NCI-H1930 (cell line): Measurements from ENCODE around the gene PTPRD.
A peak's percentile ranks its signal among the peaks of the same experiment; 100 is the strongest.

ENCODE experiments used
- DNase-seq, 2 experiments: peaks; one replicate each; lab custom pipeline; 2025; lab: John Stamatoyannopoulos, UW

Gene PTPRD

GRCh38 chr9:8779478-8779877, 1833.3 kb downstream of the PTPRD start:
- no peak for DNase-seq

- no peak for DNase-seq
These were observed 1834.4 kb downstream of the PTPRD start for GRCh38 chr9:8778356-8778755.

- DNase-seq, result no peak
These were observed 1840.5 kb downstream of the PTPRD start for GRCh38 chr9:8772302-8772701.

- no peak for DNase-seq
These were observed 1843.6 kb downstream of the PTPRD start for GRCh38 chr9:8769153-8769552.

GRCh38 chr9:8766096-8766495, 1846.7 kb downstream of the PTPRD start:
- no peak for DNase-seq

- no peak for DNase-seq
These were observed 1848.8 kb downstream of the PTPRD start for GRCh38 chr9:8764051-8764450.

- no peak for DNase-seq
These were observed 1850.2 kb downstream of the PTPRD start for GRCh38 chr9:8762479-8763085.

- no peak for DNase-seq
These were observed 1852.6 kb downstream of the PTPRD start for GRCh38 chr9:8760000-8760767.

GRCh38 chr9:8757881-8758280, 1854.9 kb downstream of the PTPRD start:
- no peak for DNase-seq

GRCh38 chr9:8754751-8755150, 1858.1 kb downstream of the PTPRD start:
- DNase-seq, result no peak

- DNase-seq, result no peak
These were observed 1861.3 kb downstream of the PTPRD start for GRCh38 chr9:8751406-8751930.

GRCh38 chr9:8750639-8751051, 1862.2 kb downstream of the PTPRD start:
- DNase-seq, result no peak

GRCh38 chr9:8745347-8745746, 1867.5 kb downstream of the PTPRD start:
- no peak for DNase-seq

GRCh38 chr9:8738945-8739344, 1873.9 kb downstream of the PTPRD start:
- no peak for DNase-seq

GRCh38 chr9:8736805-8737204, 1876.0 kb downstream of the PTPRD start:
- no peak for DNase-seq

GRCh38 chr9:8734760-8735159, 1878.0 kb downstream of the PTPRD start:
- DNase-seq, result no peak

- DNase-seq, result peak; percentile 65 to 76
These were observed 1879.5 kb downstream of the PTPRD start for GRCh38 chr9:8733131-8733954.

- DNase-seq, result no peak
These were observed 1880.3 kb downstream of the PTPRD start for GRCh38 chr9:8732367-8733075.

- no peak for DNase-seq
These were observed 1882.2 kb downstream of the PTPRD start for GRCh38 chr9:8730618-8731017.

- no peak for DNase-seq
These were observed 1883.9 kb downstream of the PTPRD start for GRCh38 chr9:8728910-8729309.

GRCh38 chr9:8727191-8727590, 1885.6 kb downstream of the PTPRD start:
- DNase-seq, result no peak

- DNase-seq, result no peak
These were observed 1886.1 kb downstream of the PTPRD start for GRCh38 chr9:8726692-8727091.
